ENCODE results near the gene NHLRC3.
A peak's percentile ranks its signal among the peaks of the same experiment; 100 is the strongest.
"Not testable (repeated sequence)": the region's sequence is repeated elsewhere in the genome, so short reads cannot be mapped to it uniquely, and the experiment has no call there.

Gene NHLRC3

GRCh38 chr13:39048806-39049205 lies 10.6 kb downstream of the NHLRC3 start:
- no peak for DNase-seq

- no peak for DNase-seq
Measured at GRCh38 chr13:39049274-39049673, 11.0 kb downstream of the NHLRC3 start.

GRCh38 chr13:39051157-39051556 lies 12.9 kb downstream of the NHLRC3 start:
- DNase-seq: peak; percentile 0

- DNase-seq: no peak
Measured at GRCh38 chr13:39052944-39053343, 14.7 kb downstream of the NHLRC3 start.

- DNase-seq: no peak
Measured at GRCh38 chr13:39054112-39054511, 15.9 kb downstream of the NHLRC3 start.

- no peak for DNase-seq
Measured at GRCh38 chr13:39056018-39056417, 17.8 kb downstream of the NHLRC3 start.

GRCh38 chr13:39058040-39058439 lies 19.8 kb downstream of the NHLRC3 start:
- DNase-seq: no peak

- no peak for DNase-seq
Measured at GRCh38 chr13:39062004-39062403, 23.7 kb downstream of the NHLRC3 start.

- no peak for DNase-seq
Measured at GRCh38 chr13:39072842-39073241, 34.6 kb downstream of the NHLRC3 start.

GRCh38 chr13:39073983-39074382 lies 35.7 kb downstream of the NHLRC3 start:
- no peak for DNase-seq

- not testable (repeated sequence) for DNase-seq
Measured at GRCh38 chr13:39086251-39086945, 48.1 kb downstream of the NHLRC3 start.

- DNase-seq: no peak
Measured at GRCh38 chr13:39091586-39091985, 53.3 kb downstream of the NHLRC3 start.

GRCh38 chr13:39095500-39095899 lies 57.2 kb downstream of the NHLRC3 start:
- DNase-seq: no peak

- DNase-seq: peak; percentile 44
Measured at GRCh38 chr13:39099231-39099630, 61.0 kb downstream of the NHLRC3 start.

Measured in NCI-H1436 treated with DMSO at 0.1 percent for 48 hours (cell line).